Left ventricle myocardium superior (tissue), 1 donor: Measurements from ENCODE around the gene KCNQ1OT1. TPM values are rescaled to one million over a fixed set of nuclear protein-coding genes. Genes with fewer than 3 reads are reported as not detected.

Source experiments
- total RNA-seq: library from RNA; stranded (reverse); fragmentation: NEBNext Ultra II Directional; extraction: Animal tissue kit (Norgen Biotek cat#: 25700); gene quantifications from one replicate; pipeline ENCODE4 v1.2.1, GENCODE V29; 2021
- donor health status: DM: no; HTN: yes; CAD: no; lungs with severe emphysema.

The KCNQ1OT1 gene
- total RNA-seq, 1 donor from 2014 or later = 0.35 TPM

Other genes starting within 250 kb of the KCNQ1OT1 start
- 42.0 TPM for gene CDKN1C, start 185.8 kb upstream of the KCNQ1OT1 start, total RNA-seq
- gene PHLDA2, start 229.4 kb upstream of the KCNQ1OT1 start, total RNA-seq = 0.99 TPM